Stimulated activated CD4-positive, alpha-beta T cell treated with anti-CD3 and anti-CD28 coated beads, TNF-alpha, amount 100 ng/mL, for 1 hour (primary cell): ENCODE data around the gene PCMT1.
"Not testable (repeated sequence)": the region's sequence is repeated elsewhere in the genome, so short reads cannot be mapped to it uniquely, and the experiment has no call there.

Source experiments
- DNase-seq, 3 donors: peaks; one replicate each; pipeline ENCODE4 v3.0.0-alpha.2; 2020; ENCODE audit warnings: low read depth in 3 of 3, low spot score in 1 of 3

PCMT1 gene

GRCh38 chr6:149749594-149750135 lies at the start of gene PCMT1:
Gene PCMT1 (plus strand): TSS chr6:149749741. CDS start chr6:149749902, 161 bp downstream.
- DNase-seq = peak; percentile 74 to 87 (median 83)

- DNase-seq = no peak
Observed at GRCh38 chr6:149701714-149702113, 47.8 kb upstream of the PCMT1 start.

- no peak for DNase-seq
Observed at GRCh38 chr6:149711711-149712110, 37.8 kb upstream of the PCMT1 start.

GRCh38 chr6:149714442-149714841 lies 35.1 kb upstream of the PCMT1 start:
- no peak for DNase-seq

- DNase-seq = no peak
Observed at GRCh38 chr6:149716181-149716963, 33.2 kb upstream of the PCMT1 start.

GRCh38 chr6:149717255-149717587 lies 32.3 kb upstream of the PCMT1 start:
- no peak for DNase-seq

- peak; percentile 68 to 87 (median 76) for DNase-seq
Observed at GRCh38 chr6:149717588-149718458, 31.7 kb upstream of the PCMT1 start, which contains the start of gene LATS1. Gene LATS1 (minus strand): TSS chr6:149718101. CDS start chr6:149702126, 15,975 bp downstream.

GRCh38 chr6:149719531-149719930 lies 30.0 kb upstream of the PCMT1 start:
- no peak for DNase-seq

- no peak for DNase-seq
Observed at GRCh38 chr6:149723262-149723661, 26.3 kb upstream of the PCMT1 start.

- DNase-seq = no peak
Observed at GRCh38 chr6:149723771-149724417, 25.6 kb upstream of the PCMT1 start.

GRCh38 chr6:149725785-149726184 lies 23.8 kb upstream of the PCMT1 start:
- no peak for DNase-seq

GRCh38 chr6:149727793-149728498 lies 21.6 kb upstream of the PCMT1 start:
- DNase-seq = no peak

- DNase-seq = no peak
Observed at GRCh38 chr6:149728499-149729234, 20.9 kb upstream of the PCMT1 start.

- DNase-seq = no peak
Observed at GRCh38 chr6:149729824-149730223, 19.7 kb upstream of the PCMT1 start.

GRCh38 chr6:149733089-149733720 lies 16.3 kb upstream of the PCMT1 start:
- no peak for DNase-seq

- no peak for DNase-seq
Observed at GRCh38 chr6:149734915-149735314, 14.6 kb upstream of the PCMT1 start.

GRCh38 chr6:149745252-149745651 lies 4.3 kb upstream of the PCMT1 start:
- not testable (repeated sequence) for DNase-seq

GRCh38 chr6:149746147-149746946 lies 3.2 kb upstream of the PCMT1 start, which contains the start of gene NUP43:
Gene NUP43 (minus strand): TSS chr6:149746529. CDS start chr6:149746495, 34 bp downstream.
- DNase-seq = peak; percentile 80 to 91 (median 84)
